ENCODE results near the gene RAB27A. TPM values are rescaled to one million over a fixed set of nuclear protein-coding genes. Genes with fewer than 3 reads are reported as not detected.
"Not testable (repeated sequence)": the region's sequence is repeated elsewhere in the genome, so short reads cannot be mapped to it uniquely, and the experiment has no call there.

Gene RAB27A
- total and polyA plus RNA-seq, 7 experiments from 2014 or later: 17.1 to 69.9 (median 20.7) TPM

DNA sequence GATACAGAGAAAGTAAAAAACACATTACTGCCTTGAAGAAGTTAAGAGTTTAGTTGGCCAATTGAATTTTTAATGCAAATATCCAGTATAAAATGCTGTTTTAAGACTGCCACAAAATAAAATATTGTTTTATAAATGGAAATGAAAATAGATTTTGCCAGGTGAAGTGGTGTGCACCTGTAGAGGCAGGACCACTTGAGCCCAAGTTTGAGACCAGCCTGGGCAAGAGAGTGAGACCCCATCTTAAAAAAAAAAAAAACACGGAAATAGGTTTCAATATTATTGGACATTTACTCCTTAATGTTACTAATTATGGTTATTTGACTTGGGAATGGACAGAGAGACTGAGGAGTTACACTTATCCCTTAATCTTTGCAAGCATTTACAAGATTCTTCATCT lies 31.4 kb upstream of the RAB27A start:
- H3K4me1 ChIP-seq (ENCODE audit: control insufficient read depth in 2 of 2, insufficient read depth in 2 of 2, low read length in 2 of 2): peaks cover 5 to 28% of the 10 kb centered on the region in 2 donors
- intact Hi-C loops (cut with micrococcal nuclease): loop anchor here in 1 of 2 donors (10.0 kb wide), 1 partner anchor 674 kb away; the partner anchor contains the start of gene NEDD4
- peaks cover 32 to 70% (median 56%) of the 10 kb centered on the region in 7 donors for H3K4me1 Mint-ChIP-seq
- H3K27ac ChIP-seq (ENCODE audit: low read depth, low read length): no peak overlapping the region
- peak overlapping the region in 1 of 9 donors; percentile 43 for H3K27ac Mint-ChIP-seq
- H3K9me3 Mint-ChIP-seq: peaks cover 0 to 5% (median 0%) of the 10 kb centered on the region in 11 donors
- CTCF ChIA-PET: no interaction called here
- H3K36me3 Mint-ChIP-seq: peaks cover 5 to 26% (median 22%) of the 10 kb centered on the region in 5 donors
- H3K36me3 ChIP-seq (ENCODE audit: control insufficient read depth in 2 of 3, insufficient read depth in 3 of 3, low read length in 3 of 3): peaks cover 0 to 4% (median 0%) of the 10 kb centered on the region in 3 experiments
- no peaks in the 10 kb centered on the region for H3K27me3 ChIP-seq (ENCODE audit: control insufficient read depth in 2 of 2, insufficient read depth in 2 of 2, low read length in 2 of 2)
- H3K4me3 Mint-ChIP-seq: peak overlapping the region in 5 of 10 donors; percentile 3 to 99 (median 20)
- no peak for ATAC-seq
- POLR2A ChIA-PET: no interaction called here
- no peaks in the 10 kb centered on the region for H3K27me3 Mint-ChIP-seq
- DNase-seq: no peak
- no peak overlapping the region for H3K4me3 ChIP-seq (ENCODE audit: low read length)
- no peaks in the 10 kb centered on the region for H3K9me3 ChIP-seq (ENCODE audit: control insufficient read depth in 2 of 3, low read length in 3 of 3)

DNA sequence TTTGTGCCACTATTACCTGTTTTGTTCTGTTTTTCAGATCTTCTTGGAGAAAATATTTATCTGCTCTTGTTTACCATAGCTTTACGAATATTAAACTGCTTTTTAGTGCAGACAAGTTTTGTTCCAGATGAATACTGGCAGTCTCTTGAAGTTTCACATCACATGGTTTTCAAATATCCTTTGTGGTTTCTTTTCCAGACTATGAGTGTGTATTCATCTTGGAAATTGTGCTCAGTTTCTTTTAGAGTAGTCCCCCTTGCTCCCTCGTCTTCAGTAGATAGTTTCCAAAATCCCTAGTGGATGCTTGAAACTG lies 30.6 kb upstream of the RAB27A start:
- Mint-ChIP-seq H3K4me1 (peaks cover 34 to 78% (median 64%) of the 10 kb centered on the region in 7 donors), H3K36me3 (peaks cover 5 to 32% (median 24%) of the 10 kb centered on the region in 5 donors)

DNA sequence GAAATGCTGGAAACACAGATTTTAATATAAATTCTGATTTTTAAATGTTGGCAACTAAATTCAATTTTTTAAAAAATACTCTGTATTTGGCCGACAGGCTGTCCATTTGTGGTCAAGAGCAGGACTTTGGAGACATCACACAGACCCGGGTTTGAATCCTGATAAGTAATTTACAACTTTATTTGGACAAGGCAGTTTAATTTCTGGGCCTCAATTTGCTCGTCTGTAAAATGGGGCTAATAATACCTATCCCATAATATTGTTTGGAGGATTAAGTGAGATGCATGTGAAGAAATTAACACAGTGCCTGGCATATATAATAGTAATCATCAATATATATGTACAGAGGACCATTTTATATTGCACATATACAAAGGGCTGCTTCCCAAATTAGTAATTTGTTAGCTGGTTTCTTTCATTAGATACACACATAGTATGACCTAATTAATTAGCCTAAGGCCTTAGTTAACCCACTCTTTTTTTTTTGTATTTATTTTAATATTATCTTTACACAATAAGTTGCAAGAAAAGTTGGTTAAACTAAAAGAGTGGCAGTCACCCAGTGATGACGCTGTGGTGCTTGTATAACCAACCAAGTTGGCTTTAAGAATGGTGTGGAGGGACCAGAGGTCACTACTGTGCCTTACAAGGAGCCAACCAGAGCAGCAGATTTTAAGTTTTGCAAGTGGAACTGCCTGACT lies 30.1 kb upstream of the RAB27A start:
- Histone ChIP-seq H3K4me3 (ENCODE audit: low read length) (peak overlapping the region; percentile 95), H3K4me1 (ENCODE audit: control insufficient read depth in 2 of 2, insufficient read depth in 2 of 2, low read length in 2 of 2) (peaks cover 5 to 28% of the 10 kb centered on the region in 2 donors), H3K27me3 (ENCODE audit: control insufficient read depth in 2 of 2, insufficient read depth in 2 of 2, low read length in 2 of 2) (no peaks in the 10 kb centered on the region), H3K36me3 (ENCODE audit: control insufficient read depth in 2 of 3, insufficient read depth in 3 of 3, low read length in 3 of 3) (peaks cover 0 to 3% (median 0%) of the 10 kb centered on the region in 3 experiments), H3K9me3 (ENCODE audit: control insufficient read depth in 2 of 3, low read length in 3 of 3) (no peaks in the 10 kb centered on the region), H3K27ac (ENCODE audit: low read depth, low read length) (peak overlapping the region; percentile 98)
- Mint-ChIP-seq H3K27me3 (no peaks in the 10 kb centered on the region), H3K4me1 (peaks cover 38 to 83% (median 69%) of the 10 kb centered on the region in 7 donors), H3K4me3 (peak overlapping the region; percentile 98 to 99 (median 98)), H3K36me3 (peaks cover 5 to 32% (median 24%) of the 10 kb centered on the region in 5 donors), H3K9me3 (peaks cover 0 to 7% (median 0%) of the 10 kb centered on the region in 11 donors), H3K27ac (peak overlapping the region; percentile 99 to 100 (median 100))
- ATAC-seq: no peak
- CTCF ChIA-PET: interaction anchor here (0.7 to 1.5 kb wide), 4 partner anchors 29 to 123 kb away, joined by 3 to 6 read pairs (median 4); partner anchors contain the start of gene RSL24D1
- POLR2A ChIA-PET: interaction anchor here (0.7 to 3.4 kb wide), 12 partner anchors 12 to 175 kb away, joined by 3 to 25 read pairs (median 5); partner anchors contain the start of genes CCPG1, PIERCE2 and RSL24D1
- no peak for DNase-seq
- intact Hi-C loops (cut with micrococcal nuclease): loop anchor here (1.0 to 10.0 kb wide), 7 partner anchors 29 to 675 kb away; partner anchors contain the start of genes CCPG1 (in 2 of the 2), PIERCE2 (in 2 of the 2), NEDD4 (in 1 of the 2) and RSL24D1 (in 1 of the 2)

More for the DNA sequence above, 30.6 kb upstream of the RAB27A start:
- no peaks in the 10 kb centered on the region for H3K27me3 ChIP-seq (ENCODE audit: control insufficient read depth in 2 of 2, insufficient read depth in 2 of 2, low read length in 2 of 2)
- DNase-seq (no peak), ATAC-seq (no peak)
- no peaks in the 10 kb centered on the region for H3K9me3 ChIP-seq (ENCODE audit: control insufficient read depth in 2 of 3, low read length in 3 of 3)
- Mint-ChIP-seq H3K9me3 (peaks cover 0 to 6% (median 0%) of the 10 kb centered on the region in 11 donors), H3K27me3 (no peaks in the 10 kb centered on the region), H3K4me3 (peak overlapping the region; percentile 48 to 99 (median 98)), H3K27ac (peak overlapping the region in 8 of 9 donors; percentile 49 to 100 (median 77))
- H3K36me3 ChIP-seq (ENCODE audit: control insufficient read depth in 2 of 3, insufficient read depth in 3 of 3, low read length in 3 of 3): peaks cover 0 to 4% (median 0%) of the 10 kb centered on the region in 3 experiments
- H3K4me3 ChIP-seq (ENCODE audit: low read length): peak overlapping the region; percentile 95
- no peak overlapping the region for H3K27ac ChIP-seq (ENCODE audit: low read depth, low read length)
- intact Hi-C loops (cut with micrococcal nuclease): loop anchor here in 1 of 2 donors (10.0 kb wide), 1 partner anchor 675 kb away; the partner anchor contains the start of gene NEDD4
- H3K4me1 ChIP-seq (ENCODE audit: control insufficient read depth in 2 of 2, insufficient read depth in 2 of 2, low read length in 2 of 2): peaks cover 5 to 28% of the 10 kb centered on the region in 2 donors
- ChIA-PET POLR2A (no interaction called here), CTCF (no interaction called here)

DNA sequence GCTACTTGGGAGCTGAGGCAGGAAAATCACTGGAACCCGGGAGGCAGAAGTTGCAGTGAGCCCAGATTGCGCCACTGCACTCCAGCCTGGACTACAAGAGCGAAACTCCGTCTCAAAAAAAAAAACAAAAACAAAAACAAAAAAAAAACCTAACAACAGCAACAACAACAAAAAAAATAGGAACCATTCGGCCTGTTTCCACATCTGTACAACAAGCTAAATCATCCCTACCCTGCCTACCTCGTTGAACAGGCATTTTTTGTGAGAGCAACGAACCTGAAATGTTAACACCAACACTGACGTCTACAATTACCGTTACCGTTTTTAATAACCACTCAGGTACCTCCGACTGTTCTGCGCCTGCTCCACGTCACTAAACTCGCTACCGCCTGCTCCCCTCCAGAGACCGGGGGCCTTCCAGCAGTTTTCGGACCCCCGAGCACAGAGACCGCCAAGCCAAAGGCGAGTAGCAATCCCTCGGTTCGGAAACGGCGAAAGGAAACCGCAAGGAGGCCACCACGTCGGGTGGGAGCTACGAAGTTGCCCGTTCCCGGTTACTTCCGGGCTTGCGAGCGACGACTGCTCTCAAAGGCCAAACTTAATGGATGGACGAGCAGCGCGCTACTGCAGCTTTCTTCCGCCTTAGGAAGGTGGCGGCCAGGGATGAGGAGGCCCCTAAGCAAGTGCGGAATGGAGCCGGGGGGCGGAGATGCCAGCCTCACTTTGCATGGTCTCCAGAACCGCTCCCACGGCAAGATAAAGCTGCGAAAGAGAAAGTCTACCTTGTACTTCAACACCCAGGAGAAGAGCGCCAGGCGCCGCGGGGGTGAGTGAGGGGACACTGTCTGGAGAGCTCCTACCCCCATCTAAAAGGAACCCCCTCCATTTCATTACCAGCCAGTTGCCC lies 29.2 kb upstream of the RAB27A start, which contains the start of the genes PIGB and PIGBOS1:
Gene PIGB, plus strand, starts transcription at position 635 of the 907 bp plus-strand sequence. Its CDS starts 29 bp downstream, at position 664.
Gene PIGBOS1, minus strand, starts transcription at position 536 of the 907 bp plus-strand sequence. CDS start 1,331 bp downstream, outside the sequence.
- Histone ChIP-seq H3K4me1 (ENCODE audit: control insufficient read depth in 2 of 2, insufficient read depth in 2 of 2, low read length in 2 of 2) (peaks cover 5 to 28% of the 10 kb centered on the region in 2 donors), H3K27me3 (ENCODE audit: control insufficient read depth in 2 of 2, insufficient read depth in 2 of 2, low read length in 2 of 2) (no peaks in the 10 kb centered on the region), H3K4me3 (ENCODE audit: low read length) (peak within 1 kb of the TSS; percentile 95), H3K9me3 (ENCODE audit: control insufficient read depth in 2 of 3, low read length in 3 of 3) (no peaks in the 10 kb centered on the region), H3K27ac (ENCODE audit: low read depth, low read length) (peak within 1 kb of the TSS; percentile 98), H3K36me3 (ENCODE audit: control insufficient read depth in 2 of 3, insufficient read depth in 3 of 3, low read length in 3 of 3) (no peaks in the 10 kb centered on the region)
- H3K4me3 Mint-ChIP-seq: peak within 1 kb of the TSS; percentile 98 to 99 (median 98)
- peak within 1 kb of the TSS; percentile 99 to 100 (median 100) for H3K27ac Mint-ChIP-seq
- peaks cover 5 to 30% (median 27%) of the 10 kb centered on the region in 5 donors for H3K36me3 Mint-ChIP-seq
- H3K9me3 Mint-ChIP-seq: peaks cover 0 to 7% (median 0%) of the 10 kb centered on the region in 11 donors
- POLR2A ChIA-PET: interaction anchor here (0.6 to 3.4 kb wide), 14 partner anchors 13 to 176 kb away, joined by 3 to 25 read pairs (median 4); partner anchors contain the start of genes CCPG1, PIERCE2 and RSL24D1
- H3K27me3 Mint-ChIP-seq: no peaks in the 10 kb centered on the region
- peaks cover 41 to 86% (median 76%) of the 10 kb centered on the region in 7 donors for H3K4me1 Mint-ChIP-seq
- DNase-seq (peak; percentile 73 to 88 (median 84)), ATAC-seq (peak; percentile 91)
- CTCF ChIA-PET: interaction anchor here (0.7 to 1.5 kb wide), 7 partner anchors 8 to 122 kb away, joined by 3 to 6 read pairs (median 3); partner anchors contain the start of gene RSL24D1
- intact Hi-C loops (cut with micrococcal nuclease): loop anchor here (1.0 to 5.0 kb wide), 6 partner anchors 29 to 123 kb away; partner anchors contain the start of genes CCPG1 (in 2 of the 2), PIERCE2 (in 2 of the 2) and RSL24D1 (in 1 of the 2)

DNA sequence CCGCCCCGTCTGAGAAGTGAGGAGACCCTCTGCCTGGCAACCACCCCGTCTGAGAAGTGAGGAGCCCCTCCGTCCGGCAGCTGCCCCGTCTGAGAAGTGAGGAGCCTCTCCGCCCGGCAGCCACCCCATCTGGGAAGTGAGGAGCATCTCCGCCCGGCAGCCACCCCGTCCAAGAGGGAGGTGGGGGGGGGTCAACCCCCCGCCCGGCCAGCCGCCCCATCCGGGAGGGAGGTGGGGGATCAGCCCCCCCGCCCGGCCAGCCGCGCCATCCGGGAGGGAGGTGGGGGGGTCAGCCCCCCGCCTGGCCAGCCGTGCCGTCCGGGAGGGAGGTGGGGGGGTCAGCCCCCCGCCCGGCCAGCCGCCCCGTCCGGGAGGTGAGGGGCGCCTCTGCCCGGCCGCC lies 13.2 kb upstream of the RAB27A start:
- H3K4me1 Mint-ChIP-seq; H3K36me3 ChIP-seq (ENCODE audit: control insufficient read depth in 2 of 3, insufficient read depth in 3 of 3, low read length in 3 of 3); H3K9me3 ChIP-seq (ENCODE audit: control insufficient read depth in 2 of 3, low read length in 3 of 3); H3K27me3 Mint-ChIP-seq; H3K27ac ChIP-seq (ENCODE audit: low read depth, low read length); H3K9me3 Mint-ChIP-seq; H3K27ac Mint-ChIP-seq; H3K27me3 ChIP-seq (ENCODE audit: control insufficient read depth in 2 of 2, insufficient read depth in 2 of 2, low read length in 2 of 2); POLR2A ChIA-PET; H3K4me3 Mint-ChIP-seq; CTCF ChIA-PET; H3K4me3 ChIP-seq (ENCODE audit: low read length); DNase-seq; ATAC-seq; H3K4me1 ChIP-seq (ENCODE audit: control insufficient read depth in 2 of 2, insufficient read depth in 2 of 2, low read length in 2 of 2); intact Hi-C loops (cut with micrococcal nuclease): not testable (repeated sequence)
- H3K36me3 Mint-ChIP-seq: peaks cover 0 to 30% (median 20%) of the 10 kb centered on the region in 5 donors
